OCI-LY3 (cell line): ENCODE measurements around the gene LRRC19.

Experiments
- CTCF ChIP-seq: fragments of 200-600, 300-600 bp; sonication (generic); IDR thresholded peaks from 2 replicates; pipeline ENCODE4 v1.5.1; 2014; ENCODE audit warnings: antibody characterized with exemption, low read length, low read depth
- EZH2phosphoT487 ChIP-seq: fragments of 200-600 bp; shearing (Covaris generic); IDR thresholded peaks from 2 replicates; pipeline ENCODE4 v1.6.1; 2018; ENCODE audit warnings: antibody characterized with exemption, mixed run types, low read depth

DNA sequence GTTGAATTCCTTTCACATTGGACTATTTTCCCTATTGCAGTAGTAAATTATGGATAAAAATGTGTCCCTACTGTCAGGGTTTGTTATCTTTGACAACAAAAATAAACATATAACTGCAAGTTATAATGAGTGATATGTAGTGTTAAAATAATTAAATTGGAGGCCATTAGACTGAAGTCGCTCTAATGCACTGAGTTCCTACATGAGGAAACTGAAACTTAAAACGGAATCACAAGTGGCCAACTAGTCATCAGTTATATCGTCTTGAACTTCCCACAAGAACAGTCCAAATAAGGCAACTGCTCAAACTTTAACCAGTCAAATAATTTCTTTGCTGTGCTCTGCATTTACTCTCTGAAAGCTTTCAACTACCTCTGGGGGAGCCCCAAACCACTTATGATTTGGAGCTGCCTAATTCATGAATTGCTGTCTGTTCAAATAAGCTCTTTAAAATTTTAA is 51.4 kb downstream of the LRRC19 start:
- no peak for TF ChIP-seq CTCF
- no peak for TF ChIP-seq EZH2phosphoT487
